ENCODE data around the gene EPHA4.

Gene EPHA4

DNA sequence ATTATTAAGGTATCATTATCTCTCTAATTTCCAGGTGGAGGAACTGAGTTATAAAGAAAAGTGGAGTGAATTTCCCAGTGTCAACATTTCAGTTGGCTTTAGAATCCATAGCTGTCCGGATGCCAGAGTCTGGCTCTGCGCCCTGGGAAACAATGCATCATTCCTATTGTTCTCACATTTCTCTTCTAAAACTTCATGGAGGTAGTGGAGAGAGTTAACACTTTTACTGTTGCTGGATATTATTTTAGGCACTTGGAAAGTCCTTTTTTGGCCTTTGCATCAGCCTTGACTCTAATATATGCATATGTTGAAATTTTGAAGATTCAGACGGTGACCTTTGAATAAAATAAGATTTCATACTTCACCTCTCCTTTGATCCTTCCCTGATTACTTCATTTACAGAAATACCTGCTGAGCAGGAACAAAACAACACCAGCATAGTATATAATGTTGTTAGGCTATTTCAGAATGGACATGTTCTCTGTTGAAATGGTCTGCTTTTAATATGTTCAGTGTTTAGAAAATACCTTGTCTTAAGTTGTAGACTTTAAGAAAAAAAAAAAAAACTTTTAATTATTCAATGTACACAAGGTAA, 148.8 kb downstream of the EPHA4 start:
- TF ChIP-seq, protein P1, sequence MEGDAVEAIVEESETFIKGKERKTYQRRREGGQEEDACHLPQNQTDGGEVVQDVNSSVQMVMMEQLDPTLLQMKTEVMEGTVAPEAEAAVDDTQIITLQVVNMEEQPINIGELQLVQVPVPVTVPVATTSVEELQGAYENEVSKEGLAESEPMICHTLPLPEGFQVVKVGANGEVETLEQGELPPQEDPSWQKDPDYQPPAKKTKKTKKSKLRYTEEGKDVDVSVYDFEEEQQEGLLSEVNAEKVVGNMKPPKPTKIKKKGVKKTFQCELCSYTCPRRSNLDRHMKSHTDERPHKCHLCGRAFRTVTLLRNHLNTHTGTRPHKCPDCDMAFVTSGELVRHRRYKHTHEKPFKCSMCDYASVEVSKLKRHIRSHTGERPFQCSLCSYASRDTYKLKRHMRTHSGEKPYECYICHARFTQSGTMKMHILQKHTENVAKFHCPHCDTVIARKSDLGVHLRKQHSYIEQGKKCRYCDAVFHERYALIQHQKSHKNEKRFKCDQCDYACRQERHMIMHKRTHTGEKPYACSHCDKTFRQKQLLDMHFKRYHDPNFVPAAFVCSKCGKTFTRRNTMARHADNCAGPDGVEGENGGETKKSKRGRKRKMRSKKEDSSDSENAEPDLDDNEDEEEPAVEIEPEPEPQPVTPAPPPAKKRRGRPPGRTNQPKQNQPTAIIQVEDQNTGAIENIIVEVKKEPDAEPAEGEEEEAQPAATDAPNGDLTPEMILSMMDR (IDR thresholded peaks at IDR 0.05; ENCODE audit: low read depth, low read length): no peak
- Histone ChIP-seq H3K4me1 (no peaks in the 10 kb centered on the region), H3K27me3 (no peaks in the 10 kb centered on the region), H3K4me3 (ENCODE audit: low read depth, low read length) (no peak overlapping the region), H3K36me3 (no peaks in the 10 kb centered on the region), H3K9me3 (no peaks in the 10 kb centered on the region; the same call in 1 of the 2 replicates)
- DNase-seq: no peak

DNA sequence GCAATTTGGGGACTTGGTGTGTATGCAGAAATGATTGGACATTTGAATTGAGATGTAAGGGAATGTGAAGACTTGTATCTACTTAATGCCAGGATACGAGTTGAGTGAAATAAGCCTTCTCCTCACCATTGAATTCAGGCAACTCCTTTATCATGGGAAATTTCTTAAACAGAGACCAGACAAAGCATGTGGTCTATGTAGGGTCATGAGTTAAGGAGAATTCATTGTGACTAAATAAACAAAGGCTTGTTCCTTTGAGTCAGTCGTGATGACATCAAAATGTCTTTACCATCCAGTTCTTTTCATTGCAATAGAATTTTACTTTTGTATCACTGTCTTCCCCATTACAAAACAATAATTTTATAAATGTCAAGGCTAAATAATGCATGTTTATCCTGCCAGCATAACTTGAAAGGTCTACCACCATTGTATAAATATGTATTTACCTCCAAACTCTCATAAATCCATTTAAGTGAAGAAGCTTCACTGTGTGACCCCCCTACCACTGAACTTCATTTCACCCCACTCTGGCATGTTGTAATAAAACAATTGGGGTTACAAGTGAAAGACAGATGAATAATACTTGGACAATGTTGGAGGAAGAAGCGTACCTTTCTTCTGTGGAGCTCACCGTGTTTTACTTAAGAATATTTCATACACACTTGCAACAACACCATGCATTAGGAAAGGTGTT, 149.4 kb downstream of the EPHA4 start:
- H3K27me3 ChIP-seq: no peaks in the 10 kb centered on the region
- H3K4me1 ChIP-seq: no peaks in the 10 kb centered on the region
- no peak for DNase-seq
- H3K36me3 ChIP-seq: no peaks in the 10 kb centered on the region
- no peak overlapping the region for H3K4me3 ChIP-seq (ENCODE audit: low read depth, low read length)
- TF ChIP-seq, protein P1 (IDR thresholded peaks at IDR 0.05; ENCODE audit: low read depth, low read length): no peak
- H3K9me3 ChIP-seq: no peaks in the 10 kb centered on the region; the same call in 1 of the 2 replicates

DNA sequence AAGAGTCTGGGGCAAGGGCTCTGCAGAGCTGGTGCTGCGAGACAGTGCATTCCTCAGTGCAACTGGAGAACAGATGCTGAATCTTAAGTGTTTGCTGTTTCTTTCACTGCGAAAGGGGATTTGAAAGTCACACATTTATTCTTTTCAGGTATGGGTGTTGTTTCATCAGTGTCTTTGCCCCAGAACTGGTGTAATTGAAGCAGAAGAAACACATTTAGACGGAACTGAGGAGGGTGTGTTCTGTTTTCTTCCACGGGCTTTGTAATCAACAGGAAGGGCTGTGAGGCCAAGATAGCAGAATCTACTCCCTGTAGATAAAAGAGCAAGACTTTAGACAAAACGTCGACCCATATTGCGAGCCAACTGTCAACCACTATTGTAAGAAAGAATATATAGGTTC, 151.9 kb downstream of the EPHA4 start:
- Histone ChIP-seq H3K4me1 (no peaks in the 10 kb centered on the region), H3K36me3 (no peaks in the 10 kb centered on the region), H3K9me3 (no peaks in the 10 kb centered on the region; the same call in 1 of the 2 replicates), H3K27me3 (no peaks in the 10 kb centered on the region), H3K4me3 (ENCODE audit: low read depth, low read length) (no peak overlapping the region)
- DNase-seq: no peak
- TF ChIP-seq, protein P1 (IDR thresholded peaks at IDR 0.05; ENCODE audit: low read depth, low read length): no peak

DNA sequence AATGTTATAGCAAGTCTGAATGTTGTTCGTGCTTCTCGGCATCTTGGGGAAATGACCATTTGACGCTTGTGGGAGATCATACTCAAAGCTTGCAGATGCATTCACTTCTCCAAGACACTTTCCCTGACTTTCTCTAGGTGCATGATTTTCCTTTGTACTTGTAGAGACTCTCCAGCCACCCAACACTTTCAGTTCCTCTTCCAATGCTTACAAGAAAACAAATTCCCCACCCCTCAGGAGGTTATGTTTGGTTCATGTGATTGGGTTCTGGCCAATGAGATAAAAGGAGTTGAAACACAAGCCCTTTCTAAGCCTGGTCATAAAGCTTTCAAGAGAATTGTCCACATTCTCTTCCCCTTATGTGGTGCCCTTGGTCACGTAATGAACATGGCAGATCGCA, 156.3 kb downstream of the EPHA4 start:
- TF ChIP-seq, protein P1 (IDR thresholded peaks at IDR 0.05; ENCODE audit: low read depth, low read length): no peak
- Histone ChIP-seq H3K36me3 (no peaks in the 10 kb centered on the region), H3K9me3 (no peaks in the 10 kb centered on the region; the same call in 1 of the 2 replicates), H3K4me1 (no peaks in the 10 kb centered on the region), H3K4me3 (ENCODE audit: low read depth, low read length) (no peak overlapping the region), H3K27me3 (no peaks in the 10 kb centered on the region)
- DNase-seq: no peak

DNA sequence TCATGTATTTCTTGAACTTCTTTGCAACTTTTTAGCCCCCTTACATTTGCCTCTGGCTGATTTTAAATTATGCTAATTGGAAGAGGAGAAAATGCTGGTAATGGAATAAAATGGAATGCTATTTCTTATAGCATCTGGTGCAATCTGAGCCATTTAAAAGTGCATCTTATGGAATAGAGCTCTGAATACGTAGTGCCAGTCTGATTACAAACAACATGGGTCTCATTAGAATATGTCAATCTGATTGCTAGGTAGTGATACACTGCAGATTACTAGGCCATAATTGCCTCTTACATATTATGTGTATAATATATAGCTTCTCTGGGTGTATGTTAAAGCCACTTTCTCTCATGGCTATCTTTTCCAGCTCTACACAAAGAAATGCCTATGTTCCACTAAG, 159.1 kb downstream of the EPHA4 start:
- Histone ChIP-seq H3K9me3 (no peaks in the 10 kb centered on the region), H3K4me3 (ENCODE audit: low read depth, low read length) (no peak overlapping the region), H3K36me3 (no peaks in the 10 kb centered on the region), H3K4me1 (no peaks in the 10 kb centered on the region), H3K27me3 (no peaks in the 10 kb centered on the region)
- DNase-seq: no peak
- TF ChIP-seq, protein P1 (IDR thresholded peaks at IDR 0.05; ENCODE audit: low read depth, low read length): no peak

DNA sequence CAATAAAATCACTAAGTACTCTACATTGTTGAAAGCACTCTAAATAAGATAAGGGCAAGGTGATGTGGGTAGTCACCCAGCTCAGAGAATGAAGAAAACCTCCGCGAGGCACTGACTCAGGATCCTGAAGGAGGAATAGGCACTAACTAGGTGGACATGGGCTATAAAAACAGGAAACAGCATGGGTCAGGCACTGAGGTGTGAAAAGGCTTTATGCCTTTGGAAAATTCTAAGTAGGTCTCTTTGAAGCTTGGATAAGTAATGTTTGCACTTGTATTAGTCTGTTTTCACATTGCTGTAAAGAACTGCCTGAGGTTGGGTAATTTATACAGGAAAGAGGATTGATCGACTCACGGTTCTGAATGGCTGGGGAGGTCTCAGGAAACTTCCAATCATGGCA, 161.6 kb downstream of the EPHA4 start:
- H3K27me3 ChIP-seq: no peaks in the 10 kb centered on the region
- DNase-seq: no peak
- TF ChIP-seq, protein P1 (IDR thresholded peaks at IDR 0.05; ENCODE audit: low read depth, low read length): no peak
- no peaks in the 10 kb centered on the region for H3K9me3 ChIP-seq
- no peaks in the 10 kb centered on the region for H3K4me1 ChIP-seq
- H3K36me3 ChIP-seq: no peaks in the 10 kb centered on the region
- no peak overlapping the region for H3K4me3 ChIP-seq (ENCODE audit: low read depth, low read length)
